ENCODE results near the gene SUMO1. TPM values are rescaled to one million over a fixed set of nuclear protein-coding genes. Genes with fewer than 3 reads are reported as not detected.

SUMO1 gene
- 149 and 208 TPM in 2 replicates for total RNA-seq

DNA sequence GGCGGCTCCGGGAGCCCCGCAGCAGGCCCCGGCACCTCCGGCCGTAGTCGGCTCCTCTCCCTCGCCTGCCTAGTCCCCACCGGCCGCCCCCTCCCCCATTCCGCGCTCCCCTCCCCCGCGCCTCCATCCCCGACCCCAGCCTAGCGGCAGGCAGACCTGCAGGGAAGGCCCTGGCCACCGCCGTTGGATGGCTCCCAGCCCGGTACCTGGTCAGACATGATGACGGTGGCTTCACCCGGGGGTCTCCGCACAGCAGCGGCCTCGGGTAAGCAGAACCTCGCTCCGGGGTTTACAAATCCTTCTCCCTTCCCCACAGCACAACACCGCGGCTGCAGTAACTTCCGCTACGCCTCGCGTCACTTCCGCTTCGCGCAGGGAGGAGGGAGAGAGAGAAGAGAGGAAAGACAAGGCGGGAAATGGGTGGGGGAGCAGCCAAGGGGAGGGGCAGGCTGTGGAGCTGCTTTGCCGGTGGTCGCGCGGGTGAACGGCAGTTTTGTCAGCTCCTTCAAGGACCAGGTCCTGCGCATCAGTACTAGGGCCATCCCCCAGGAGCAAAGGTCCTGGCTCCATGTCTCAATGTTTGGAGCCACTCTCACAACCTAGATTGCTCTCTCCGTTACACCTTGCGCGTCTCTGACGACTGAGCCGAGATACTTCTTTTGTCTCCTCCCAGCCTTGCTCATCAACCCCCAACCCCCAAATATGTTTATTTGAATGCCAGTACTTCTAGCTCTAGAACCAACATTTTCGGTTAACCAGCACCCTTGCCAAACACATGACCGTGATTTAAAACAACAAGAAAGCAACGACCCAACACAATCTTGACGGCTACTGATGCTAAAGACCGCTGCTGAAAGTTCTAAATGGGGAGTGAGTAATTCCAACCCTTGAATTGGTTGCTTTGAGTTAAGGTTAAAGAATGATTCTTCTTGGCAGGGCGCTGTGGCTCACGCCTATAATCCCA, at the start of gene SUMO1:
TSS of gene SUMO1 (minus strand) at position 364 of the 964 bp plus-strand sequence. CDS start at position 218, 146 bp downstream.

DNA sequence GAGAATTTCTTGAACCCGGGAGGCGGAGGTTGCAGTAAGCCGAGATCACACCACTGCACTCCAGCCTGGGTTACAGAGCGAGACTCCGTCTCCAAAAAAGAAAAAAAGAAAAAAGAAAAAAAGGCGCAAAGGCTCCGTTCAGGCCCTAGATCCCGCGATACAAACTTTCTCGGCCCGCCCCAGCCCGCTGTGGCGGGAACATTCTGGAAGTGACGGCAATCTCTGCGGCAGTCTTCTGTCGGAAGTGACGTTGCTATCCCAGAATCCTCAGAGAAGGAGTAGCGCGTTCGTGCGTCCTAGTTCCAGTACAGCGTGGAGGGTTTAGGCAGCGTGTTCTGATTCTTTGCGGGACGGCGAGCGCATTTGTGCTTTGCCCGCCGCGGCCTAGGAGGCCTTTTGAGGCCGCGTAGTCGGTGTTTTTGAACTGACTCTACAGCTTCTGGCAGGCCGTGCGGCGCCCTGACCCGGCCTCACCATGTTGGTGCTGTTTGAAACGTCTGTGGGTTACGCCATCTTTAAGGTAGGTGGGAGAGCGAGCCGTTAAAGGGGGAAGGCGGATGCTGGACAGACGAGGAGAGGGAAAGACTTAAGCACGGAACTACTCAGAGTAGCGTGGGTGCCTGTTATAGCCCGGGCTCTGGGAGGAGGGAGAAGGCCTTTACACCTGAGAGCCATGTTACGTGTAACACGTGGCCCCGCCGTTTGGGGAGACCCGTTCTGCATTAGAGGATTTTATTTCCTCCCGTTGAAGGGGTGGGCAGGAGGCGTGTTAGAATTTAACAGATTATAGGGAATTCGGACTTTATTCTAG, 27.3 kb upstream of the SUMO1 start, which contains the start of gene NOP58:
TSS of gene NOP58 (plus strand) at position 297 of the 811 bp plus-strand sequence. CDS start at position 476, 179 bp downstream.

Other genes starting within 250 kb of the SUMO1 start
- 0.46 and 0.65 TPM in 2 replicates for gene FZD7, start 204.7 kb downstream of the SUMO1 start, total RNA-seq
- not detected in 2 replicates for gene KIAA2012, start 165.3 kb downstream of the SUMO1 start, total RNA-seq
- 85.8 and 127 TPM in 2 replicates for gene NOP58, start 27.2 kb upstream of the SUMO1 start, total RNA-seq
- 27.5 and 30.2 TPM in 2 replicates for gene BMPR2, start 137.7 kb upstream of the SUMO1 start, total RNA-seq